Renal cortex interstitium (tissue), 3 donors: ENCODE results near the gene MITD1. TPM values are rescaled to one million over a fixed set of nuclear protein-coding genes. Genes with fewer than 3 reads are reported as not detected.

Source experiments
- polyA plus RNA-seq, 3 donors: library from polyadenylated mRNA; unstranded; fragments of 120-200 nt; gene quantifications; one replicate each; pipeline ENCODE4 v1.2.1, GENCODE V29; 2013; ENCODE audit not compliant: insufficient read length in 3 of 3

MITD1 gene
- polyA plus RNA-seq, 3 donors, result 37.3 to 56.2 (median 55.2) TPM

Other genes with a start within 250 kb of the MITD1 start
- 1 to 10 TPM; 2.6 to 2.8 (median 2.6) TPM for gene CRACDL, start 244.8 kb downstream of the MITD1 start, polyA plus RNA-seq
- 10 to 100 TPM in 2 of 3 donors, 1 to 10 TPM in 1; 9.9 to 13.7 (median 12.3) TPM for gene C2orf15, start 39.4 kb downstream of the MITD1 start, polyA plus RNA-seq
- gene TSGA10, start 26.1 kb downstream of the MITD1 start, polyA plus RNA-seq, result 10 to 100 TPM; 14.4 to 20.4 (median 14.7) TPM
- gene LIPT1, start 26.1 kb downstream of the MITD1 start, polyA plus RNA-seq, result 10 to 100 TPM; 14.6 to 18.1 (median 17.5) TPM
- 10 to 100 TPM; 46.5 to 53.0 (median 50.4) TPM for gene MRPL30, start 126 bp upstream of the MITD1 start, polyA plus RNA-seq
- gene LYG2, start 74.6 kb upstream of the MITD1 start, polyA plus RNA-seq, result under 1 TPM; 0.46 to 0.98 (median 0.56) TPM
- 1 to 10 TPM; 3.0 to 6.2 (median 3.6) TPM for gene LYG1, start 120.1 kb upstream of the MITD1 start, polyA plus RNA-seq
- gene TXNDC9, start 155.3 kb upstream of the MITD1 start, polyA plus RNA-seq, result 10 to 100 TPM; 39.0 to 47.6 (median 41.6) TPM
- 10 to 100 TPM; 66.0 to 78.0 (median 72.0) TPM for gene EIF5B, start 156.3 kb upstream of the MITD1 start, polyA plus RNA-seq